Middle frontal gyrus (tissue), 1 donor: ENCODE data around the gene KRTAP5-9.
"Not testable (repeated sequence)": the region's sequence is repeated elsewhere in the genome, so short reads cannot be mapped to it uniquely, and the experiment has no call there.

Source experiments
- DNase-seq: peaks from one replicate; pipeline ENCODE4 v3.0.0-alpha.2; 2015; ENCODE audit warnings: low spot score; ENCODE audit errors: extremely low spot score

The KRTAP5-9 gene

GRCh38 chr11:71534711-71535608 is 13.3 kb upstream of the KRTAP5-9 start:
- DNase-seq = not testable (repeated sequence)

GRCh38 chr11:71535825-71536224 is 12.4 kb upstream of the KRTAP5-9 start:
- no peak for DNase-seq

DNA sequence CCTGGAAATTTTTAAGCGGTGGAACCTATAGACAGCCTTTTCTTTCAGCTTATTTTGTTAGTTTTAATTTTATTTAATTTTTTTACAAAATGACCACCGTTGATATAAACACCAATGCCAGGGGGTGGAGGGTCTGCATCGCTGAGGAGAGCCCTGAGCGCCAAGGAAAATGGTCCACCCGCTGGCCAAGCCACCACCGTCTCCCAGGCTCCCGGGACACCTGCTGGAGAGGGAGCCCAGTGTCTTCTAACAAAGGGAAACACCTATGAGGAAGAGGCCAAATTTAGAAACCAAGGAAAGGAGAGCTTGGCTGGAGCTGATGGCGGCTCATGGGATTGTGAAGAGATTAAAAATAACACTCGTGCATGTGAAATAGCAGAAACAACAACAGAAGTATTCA is 10.7 kb upstream of the KRTAP5-9 start:
- DNase-seq = no peak

- DNase-seq = not testable (repeated sequence)
These were observed 10.1 kb upstream of the KRTAP5-9 start, which contains the start of gene KRTAP5-8 for GRCh38 chr11:71537977-71538665. KRTAP5-8 (plus strand) TSS chr11:71538025; CDS start chr11:71538056, 31 bp downstream.

GRCh38 chr11:71538666-71538990 is 9.6 kb upstream of the KRTAP5-9 start:
- no peak for DNase-seq

DNA sequence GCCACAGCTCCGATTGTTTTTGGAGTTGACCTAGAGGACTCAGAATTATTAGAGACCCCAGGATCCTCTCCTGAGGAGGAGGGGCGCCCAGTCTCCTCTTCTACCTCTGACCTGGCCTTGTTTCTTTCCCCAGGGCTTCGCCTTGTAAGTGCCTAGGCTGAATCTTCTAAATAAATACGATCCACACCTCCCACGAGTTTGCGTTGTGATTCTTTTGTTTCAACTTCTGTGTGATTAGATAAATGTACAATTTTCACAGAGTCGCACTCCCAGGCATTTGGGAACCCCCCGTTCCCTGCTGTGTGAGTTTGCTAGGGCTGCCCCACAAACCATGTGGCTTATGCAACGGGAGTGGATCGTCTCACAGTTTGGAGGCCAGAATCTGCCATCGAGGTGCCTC is 9.2 kb upstream of the KRTAP5-9 start:
- DNase-seq = no peak

DNA sequence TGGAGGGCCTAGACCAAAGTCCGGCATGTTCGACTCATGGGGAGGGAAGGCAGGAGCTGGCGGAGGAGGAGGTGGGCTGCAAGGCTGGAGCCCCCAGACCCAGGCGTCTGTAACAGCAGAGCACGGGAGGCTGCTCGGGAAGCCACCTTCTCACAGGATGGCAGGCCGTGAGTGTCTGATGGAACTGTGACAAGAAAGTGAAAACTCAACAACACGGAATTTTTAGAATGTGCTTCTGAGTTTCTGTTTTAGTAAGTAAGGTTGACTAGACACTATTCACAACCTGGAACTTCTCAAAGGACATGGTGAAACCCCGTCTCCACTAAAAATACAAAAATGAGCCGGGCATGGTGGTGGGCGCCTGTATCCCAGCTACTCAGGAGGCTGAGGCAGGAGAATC is 8.2 kb upstream of the KRTAP5-9 start:
- not testable (repeated sequence) for DNase-seq

- DNase-seq = not testable (repeated sequence)
These were observed 7.5 kb upstream of the KRTAP5-9 start for GRCh38 chr11:71540521-71541304.

DNA sequence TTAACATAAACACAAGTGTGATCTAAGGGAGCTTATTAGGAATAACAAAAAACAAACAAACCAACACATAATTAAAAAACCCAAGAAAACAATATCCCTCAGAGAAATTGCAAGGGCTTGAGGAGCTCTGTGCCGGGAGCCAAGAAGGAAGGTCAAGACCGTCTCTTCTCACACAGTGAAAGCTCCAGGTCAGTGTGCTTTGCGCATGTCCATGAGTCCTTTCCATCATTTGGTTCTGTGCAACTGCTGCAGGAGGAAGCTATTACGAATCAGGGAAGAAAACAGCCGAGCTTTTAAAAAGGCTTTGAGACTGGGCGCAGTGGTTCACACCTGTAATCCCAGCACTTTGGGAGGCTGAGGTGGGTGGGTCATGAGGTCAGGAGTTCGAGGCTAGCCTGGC is 5.8 kb upstream of the KRTAP5-9 start:
- no peak for DNase-seq

- DNase-seq = no peak
These were observed 5.1 kb upstream of the KRTAP5-9 start for GRCh38 chr11:71542879-71543777.

DNA sequence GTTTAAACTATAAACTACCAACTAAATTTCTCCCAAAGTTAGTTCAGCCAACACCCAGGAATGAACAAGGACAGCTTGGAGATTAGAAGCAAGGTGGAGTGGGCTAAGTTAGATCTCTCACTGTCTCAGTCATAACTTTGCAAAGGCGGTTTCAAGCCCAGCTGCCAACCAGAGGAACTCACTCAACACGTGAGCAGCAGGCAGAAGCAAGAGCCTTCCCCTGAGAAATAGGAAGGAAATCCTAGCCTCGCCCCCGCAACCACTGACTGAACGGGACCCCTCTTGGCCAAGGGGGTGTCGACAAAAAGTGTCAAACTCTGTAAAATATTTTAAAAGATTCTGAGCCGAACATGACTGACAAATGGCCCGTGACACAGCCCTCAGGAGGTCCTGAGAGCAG is 4.4 kb upstream of the KRTAP5-9 start:
- no peak for DNase-seq

DNA sequence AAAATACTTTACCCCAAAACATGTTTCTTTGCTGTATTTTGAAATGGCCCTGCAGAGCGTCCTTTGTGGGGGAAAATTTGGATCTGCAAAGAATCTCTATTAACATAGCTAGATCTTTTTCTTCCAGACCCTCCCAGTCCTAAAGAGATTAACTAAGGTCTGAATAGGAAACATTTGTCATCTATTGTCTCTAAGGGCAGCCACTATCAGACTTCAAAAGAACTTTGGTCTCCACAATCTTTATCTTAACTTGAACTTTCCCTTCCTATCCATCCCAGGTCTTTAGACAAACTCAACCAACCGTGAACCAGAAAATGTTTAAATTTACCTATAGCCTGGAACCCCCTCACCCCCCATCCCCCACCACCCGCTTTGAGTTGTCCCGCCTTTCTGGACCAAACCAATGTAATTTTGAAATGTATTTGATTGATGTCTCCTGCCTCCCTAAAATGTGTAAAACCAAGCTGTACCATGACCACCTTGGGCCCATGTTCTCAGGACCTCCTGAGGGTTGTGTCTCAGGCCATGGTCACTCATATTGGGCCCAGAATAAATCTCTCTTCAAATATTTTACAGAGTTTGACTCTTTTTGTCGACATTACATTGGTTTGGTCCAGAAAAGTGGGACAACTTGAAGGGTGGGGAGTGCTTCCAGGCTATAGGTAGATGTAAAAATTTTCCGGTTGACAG is 3.5 kb upstream of the KRTAP5-9 start:
- DNase-seq = no peak

DNA sequence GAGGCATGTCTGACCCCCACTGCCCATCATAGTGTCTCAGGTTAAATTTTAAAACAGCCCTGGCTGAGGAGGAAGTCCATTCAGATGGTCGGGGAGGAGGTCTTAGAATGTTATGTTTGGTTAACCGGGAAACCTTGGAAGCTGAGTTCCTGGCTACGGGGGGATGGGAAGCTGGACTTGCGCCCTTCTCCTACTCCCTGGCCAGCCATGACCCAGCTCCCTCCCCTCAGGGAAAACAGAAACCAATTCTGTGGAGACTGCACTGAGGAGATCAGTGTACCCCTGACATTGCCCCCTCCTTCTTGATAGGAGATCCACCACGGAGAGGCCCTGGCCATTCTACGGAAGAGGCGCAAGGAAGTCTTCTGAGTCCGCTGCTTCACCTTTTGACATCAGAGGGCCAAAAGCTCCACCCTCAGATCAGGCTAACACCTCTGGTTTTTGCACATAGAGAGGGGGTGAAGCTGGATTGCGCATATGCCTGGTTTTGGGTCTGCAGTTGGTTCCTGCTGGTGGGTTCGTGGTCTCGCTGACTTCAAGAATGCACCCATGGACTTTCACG is 2.7 kb upstream of the KRTAP5-9 start:
- DNase-seq = no peak

DNA sequence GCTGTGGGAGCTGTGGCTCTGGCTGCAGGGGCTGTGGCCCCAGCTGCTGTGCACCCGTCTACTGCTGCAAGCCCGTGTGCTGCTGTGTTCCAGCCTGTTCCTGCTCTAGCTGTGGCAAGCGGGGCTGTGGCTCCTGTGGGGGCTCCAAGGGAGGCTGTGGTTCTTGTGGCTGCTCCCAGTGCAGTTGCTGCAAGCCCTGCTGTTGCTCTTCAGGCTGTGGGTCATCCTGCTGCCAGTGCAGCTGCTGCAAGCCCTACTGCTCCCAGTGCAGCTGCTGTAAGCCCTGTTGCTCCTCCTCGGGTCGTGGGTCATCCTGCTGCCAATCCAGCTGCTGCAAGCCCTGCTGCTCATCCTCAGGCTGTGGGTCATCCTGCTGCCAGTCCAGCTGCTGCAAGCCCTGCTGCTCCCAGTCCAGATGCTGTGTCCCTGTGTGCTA is 514 bp downstream of the KRTAP5-9 start:
- DNase-seq = no peak

DNA sequence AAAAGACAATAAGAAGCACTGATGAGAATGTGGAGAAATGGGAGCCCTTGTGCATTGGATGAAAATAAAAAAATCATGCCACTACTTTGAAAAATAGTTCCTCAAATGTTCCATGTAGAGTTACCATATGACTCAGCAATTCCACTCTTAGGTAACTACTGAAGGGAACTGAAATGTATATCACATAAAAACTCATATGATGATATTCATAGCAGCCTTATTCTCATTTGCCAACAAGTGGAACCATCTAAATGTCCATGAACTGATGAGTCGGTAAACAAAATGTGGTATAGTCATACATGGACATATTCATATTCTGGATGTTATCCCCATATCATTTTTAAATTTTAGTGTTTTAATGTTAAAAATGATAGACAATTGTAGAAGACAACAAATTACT is 3.5 kb downstream of the KRTAP5-9 start:
- DNase-seq = no peak

GRCh38 chr11:71554996-71555395 is 6.8 kb downstream of the KRTAP5-9 start:
- DNase-seq = no peak

DNA sequence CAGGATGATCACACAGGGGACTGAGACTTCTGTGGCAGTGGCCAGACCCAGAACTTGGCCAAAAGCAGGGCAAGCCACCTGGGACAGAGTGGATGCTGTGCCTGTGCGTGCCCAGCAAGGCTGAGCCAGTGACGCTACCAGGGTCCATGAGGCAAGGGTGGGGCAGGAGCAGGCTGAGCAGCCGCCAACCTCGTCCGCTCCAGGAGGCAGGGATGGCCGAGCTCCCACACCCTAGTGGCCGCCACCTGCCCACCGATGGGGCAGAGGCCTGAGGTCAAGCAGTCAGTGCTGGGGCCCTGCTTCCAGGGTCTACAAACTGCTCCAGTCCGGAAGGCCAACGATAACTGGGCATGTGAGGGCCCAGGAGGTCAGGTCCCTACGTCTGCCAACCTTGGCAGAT is 7.3 kb downstream of the KRTAP5-9 start:
- no peak for DNase-seq

GRCh38 chr11:71556018-71556417 is 7.8 kb downstream of the KRTAP5-9 start:
- no peak for DNase-seq

- no peak for DNase-seq
These were observed 9.0 kb downstream of the KRTAP5-9 start for GRCh38 chr11:71557257-71557656.

DNA sequence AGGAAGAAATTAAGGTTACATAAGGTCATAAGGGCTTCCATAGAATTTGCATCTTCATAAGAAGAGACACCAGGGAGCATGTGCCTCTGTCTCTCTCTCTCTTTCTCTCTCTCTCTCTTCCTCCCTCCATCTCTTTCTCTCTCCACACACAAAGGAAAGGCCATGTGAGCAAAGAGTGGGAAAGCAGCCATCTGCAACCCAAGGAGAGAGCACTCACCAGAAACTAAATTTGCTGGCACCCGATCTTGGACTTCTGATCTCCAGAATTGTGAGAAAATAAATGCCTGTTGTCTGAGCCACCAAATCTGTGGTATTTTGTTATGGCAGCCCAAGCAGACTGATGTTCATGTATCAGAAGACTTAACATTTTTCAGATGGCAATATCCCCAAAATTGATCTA is 10.8 kb downstream of the KRTAP5-9 start:
- DNase-seq = no peak
